Gastrocnemius medialis (tissue), 4 donors: ENCODE results near the gene XDH.

Source experiments
- CTCF ChIP-seq, 5 experiments: fragments of 450-650 bp in 3 of 5; fragments of 200-600 bp in 2 of 5; sonication (generic) in 2 of 5; IDR thresholded peaks in 4 of 5; conservative IDR thresholded peaks in 1 of 5; 1 replicate in 4 of 5; 2 replicates in 1 of 5; pipeline ENCODE4 v1.5.1; 2016 to 2019; ENCODE audit warnings: antibody characterized with exemption in 5 of 5, mild to moderate bottlenecking in 3 of 5, moderate library complexity in 3 of 5
- POLR2A ChIP-seq, 2 donors: fragments of 450-650 bp; IDR thresholded peaks; one replicate each; pipeline ENCODE4 v1.6.1; 2017; ENCODE audit warnings: antibody characterized with exemption in 2 of 2, mild to moderate bottlenecking in 2 of 2, moderate library complexity in 2 of 2

GRCh38 chr2:31381601-31382000 is 32.9 kb downstream of the XDH start:
- TF ChIP-seq POLR2A (IDR thresholded peaks at IDR 0.05) (no peak), CTCF (IDR thresholded peaks at IDR 0.05 in 4 of 5, conservative IDR thresholded peaks at IDR 0.05 in 1 of 5) (no peak)
